Transverse colon (tissue), 4 donors: Measurements from ENCODE around the gene ZNF396.

Experiments used
- EP300 ChIP-seq: sonication (generic); formaldehyde crosslinking; IDR thresholded peaks from one replicate; pipeline ENCODE4 v1.6.1; 2017; ENCODE audit warnings: antibody characterized with exemption, low read depth
- POLR2AphosphoS5 ChIP-seq, 3 donors: sonication (generic); formaldehyde crosslinking; IDR thresholded peaks; one replicate each; pipeline ENCODE4 v1.6.1; 2016; ENCODE audit warnings: antibody characterized with exemption in 3 of 3
- TF ChIP-seq, protein P1 (sequence below), 5 experiments: fragments of 200-600 bp in 3 of 5; fragments of 450-650 bp in 2 of 5; sonication (generic) in 3 of 5; IDR thresholded peaks; 1 replicate in 2 of 5; 2 replicates in 3 of 5; pipeline ENCODE4 v1.5.1; 2016 to 2017; ENCODE audit warnings: antibody characterized with exemption in 5 of 5, inconsistent platforms in 3 of 5, mild to moderate bottlenecking in 2 of 5, moderate library complexity in 1 of 5

DNA sequence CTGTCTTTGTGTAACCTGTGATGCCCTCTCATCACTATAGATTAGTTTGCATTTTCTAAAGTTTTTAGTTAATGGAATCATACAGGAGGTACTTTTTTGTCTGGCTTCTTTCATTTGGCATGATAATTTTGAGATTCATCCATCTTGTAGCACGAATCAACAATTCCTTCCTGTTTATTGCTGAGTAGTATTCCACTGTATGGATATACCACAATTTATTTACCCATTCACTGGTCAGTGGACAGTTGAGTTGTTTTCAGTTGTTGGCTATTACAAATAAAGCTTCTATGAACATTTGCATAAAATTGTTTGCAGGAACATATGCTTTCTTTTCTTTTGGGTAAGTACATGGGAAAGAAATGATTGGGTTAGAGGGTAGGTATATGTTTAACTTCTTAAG lies 40.1 kb upstream of the ZNF396 start:
- TF ChIP-seq, protein P1, sequence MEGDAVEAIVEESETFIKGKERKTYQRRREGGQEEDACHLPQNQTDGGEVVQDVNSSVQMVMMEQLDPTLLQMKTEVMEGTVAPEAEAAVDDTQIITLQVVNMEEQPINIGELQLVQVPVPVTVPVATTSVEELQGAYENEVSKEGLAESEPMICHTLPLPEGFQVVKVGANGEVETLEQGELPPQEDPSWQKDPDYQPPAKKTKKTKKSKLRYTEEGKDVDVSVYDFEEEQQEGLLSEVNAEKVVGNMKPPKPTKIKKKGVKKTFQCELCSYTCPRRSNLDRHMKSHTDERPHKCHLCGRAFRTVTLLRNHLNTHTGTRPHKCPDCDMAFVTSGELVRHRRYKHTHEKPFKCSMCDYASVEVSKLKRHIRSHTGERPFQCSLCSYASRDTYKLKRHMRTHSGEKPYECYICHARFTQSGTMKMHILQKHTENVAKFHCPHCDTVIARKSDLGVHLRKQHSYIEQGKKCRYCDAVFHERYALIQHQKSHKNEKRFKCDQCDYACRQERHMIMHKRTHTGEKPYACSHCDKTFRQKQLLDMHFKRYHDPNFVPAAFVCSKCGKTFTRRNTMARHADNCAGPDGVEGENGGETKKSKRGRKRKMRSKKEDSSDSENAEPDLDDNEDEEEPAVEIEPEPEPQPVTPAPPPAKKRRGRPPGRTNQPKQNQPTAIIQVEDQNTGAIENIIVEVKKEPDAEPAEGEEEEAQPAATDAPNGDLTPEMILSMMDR (IDR thresholded peaks at IDR 0.05): no peak
- TF ChIP-seq EP300 (no peak), POLR2AphosphoS5 (IDR thresholded peaks at IDR 0.05) (no peak)
